Measurements from ENCODE around the gene KRTAP4-11.
"Not testable (repeated sequence)": the region's sequence is repeated elsewhere in the genome, so short reads cannot be mapped to it uniquely, and the experiment has no call there.

Gene KRTAP4-11

DNA sequence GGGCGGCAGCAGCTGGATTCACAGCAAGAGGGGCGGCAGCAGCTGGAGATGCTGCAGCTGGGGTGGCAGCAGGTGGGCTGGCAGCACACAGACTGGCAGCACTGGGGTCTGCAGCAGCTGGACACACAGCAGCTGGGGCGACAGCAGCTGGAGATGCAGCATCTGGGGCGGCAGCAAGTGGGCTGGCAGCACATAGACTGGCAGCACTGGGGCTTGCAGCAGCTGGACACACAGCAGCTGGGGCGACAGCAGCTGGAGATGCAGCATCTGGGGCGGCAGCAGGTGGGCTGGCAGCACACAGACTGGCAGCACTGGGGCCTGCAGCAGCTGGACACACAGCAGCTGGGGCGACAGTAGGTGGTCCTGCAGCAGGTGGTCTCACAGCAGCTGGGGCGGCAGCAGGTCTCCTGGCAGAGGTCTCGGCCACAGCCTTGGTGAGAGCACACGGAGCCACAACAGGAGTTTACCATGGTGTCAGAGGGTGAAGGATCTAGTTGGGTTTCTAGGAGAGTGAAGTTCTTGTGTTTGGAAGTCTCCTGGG lies at the start of gene KRTAP4-11:
Gene KRTAP4-11 (minus strand): TSS at position 528 of the 541 bp plus-strand sequence. CDS start 58 bp downstream, at position 470.
- not testable (repeated sequence) for DNase-seq

DNA sequence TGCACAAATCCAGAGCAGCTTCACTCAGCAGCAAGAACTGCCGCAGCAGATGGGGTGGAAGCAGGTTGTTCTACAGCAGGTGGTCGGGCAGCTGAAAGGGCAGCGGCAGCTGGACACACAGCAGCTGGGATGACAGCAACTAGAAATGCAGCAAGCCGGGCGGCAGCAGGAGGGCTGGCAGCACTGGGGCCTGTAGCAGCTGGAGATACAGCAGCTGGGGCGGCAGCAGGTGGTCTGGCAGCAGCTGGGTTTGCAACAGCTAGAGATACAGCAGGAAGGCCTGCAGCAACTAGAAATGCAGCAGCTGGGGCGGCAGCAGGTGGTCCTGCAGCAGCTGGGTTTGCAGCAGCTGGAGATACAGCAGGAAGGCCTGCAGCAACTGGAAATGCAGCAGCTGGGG lies 49.4 kb upstream of the KRTAP4-11 start:
- no peak for DNase-seq

GRCh38 chr17:41163828-41164227 lies 45.7 kb upstream of the KRTAP4-11 start:
- no peak for DNase-seq

- no peak for DNase-seq
Observed at GRCh38 chr17:41160648-41161047, 42.5 kb upstream of the KRTAP4-11 start, which contains the start of gene KRTAP4-4. Gene KRTAP4-4, minus strand, starts transcription at chr17:41160748. Its CDS starts 57 bp downstream, at chr17:41160691.

- not testable (repeated sequence) for DNase-seq
Observed at GRCh38 chr17:41160190-41160589, 42.0 kb upstream of the KRTAP4-11 start.

- DNase-seq = no peak
Observed at GRCh38 chr17:41153856-41154255, 35.7 kb upstream of the KRTAP4-11 start.

DNA sequence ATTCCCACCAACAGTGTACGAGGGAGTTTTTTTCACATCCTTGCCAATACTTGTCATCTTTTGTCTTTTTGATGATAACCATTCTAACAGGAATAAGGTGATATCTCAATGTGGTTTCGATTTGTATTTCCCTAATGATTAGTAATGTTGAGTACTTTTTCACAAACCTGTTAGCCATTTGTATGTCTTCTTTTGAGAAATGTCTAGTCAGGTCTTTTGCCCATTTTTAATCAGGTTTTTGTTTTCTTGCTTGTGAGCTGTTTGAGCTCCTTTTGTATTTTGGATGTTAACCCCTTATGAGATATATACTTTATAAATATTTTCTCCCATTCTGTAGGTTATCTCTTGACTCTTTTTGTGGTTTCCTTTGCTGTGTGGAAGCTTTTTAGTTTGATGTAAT lies 33.4 kb upstream of the KRTAP4-11 start:
- no peak for DNase-seq

DNA sequence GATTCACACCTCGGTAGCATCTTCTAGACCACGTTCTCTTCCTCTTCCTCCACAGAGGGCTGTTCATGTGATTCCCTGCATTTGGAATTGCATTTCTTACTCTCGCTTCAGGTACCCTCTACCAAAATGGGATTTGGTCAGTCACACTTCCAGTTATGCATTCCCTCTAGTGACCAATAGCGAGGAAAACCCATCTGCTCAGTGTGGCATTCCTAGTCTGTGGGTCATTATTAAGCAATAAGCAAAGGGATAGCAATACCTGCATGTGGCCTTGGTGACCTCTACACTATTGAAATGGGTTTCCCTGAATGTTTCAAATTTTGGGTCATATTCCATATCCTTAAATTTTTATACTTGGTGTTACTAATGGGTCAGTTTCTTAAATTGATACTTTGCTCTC lies 31.9 kb upstream of the KRTAP4-11 start:
- no peak for DNase-seq

- no peak for DNase-seq
Observed at GRCh38 chr17:41149652-41149985, 31.4 kb upstream of the KRTAP4-11 start, which contains the start of gene KRTAP4-5. Gene KRTAP4-5, minus strand, starts transcription at chr17:41149825. Its CDS starts 58 bp downstream, at chr17:41149767.

DNA sequence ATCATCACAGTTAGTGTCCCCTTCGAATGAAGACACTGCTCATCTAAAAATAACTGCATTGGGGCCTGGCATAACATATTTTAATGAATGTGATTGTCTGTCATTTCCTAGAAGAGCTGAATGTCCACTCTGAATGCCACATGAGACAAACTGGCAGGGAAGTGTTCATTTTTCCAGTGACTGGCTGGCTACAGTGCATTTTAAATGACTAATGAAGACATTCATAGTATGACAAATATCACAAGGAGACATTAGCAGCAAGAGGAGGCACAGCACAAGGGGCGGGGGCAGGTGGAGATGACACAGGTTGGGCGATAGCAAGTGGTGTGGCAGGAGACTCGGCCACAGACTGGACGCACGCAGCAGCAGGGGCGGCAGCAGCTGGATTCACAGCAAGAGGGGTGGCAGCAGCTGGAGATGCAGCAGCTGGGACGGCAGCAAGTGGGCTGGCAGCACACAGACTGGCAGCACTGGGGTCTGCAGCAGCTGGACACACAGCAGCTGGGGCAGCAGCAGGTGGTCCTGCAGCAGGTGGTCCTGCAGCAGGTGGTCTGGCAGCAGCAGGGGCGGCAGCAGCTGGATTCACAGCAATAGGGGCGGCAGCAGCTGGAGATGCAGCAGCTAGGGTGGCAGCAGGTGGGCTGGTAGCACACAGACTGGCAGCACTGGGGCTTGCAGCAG lies 30.9 kb upstream of the KRTAP4-11 start:
- not testable (repeated sequence) for DNase-seq

DNA sequence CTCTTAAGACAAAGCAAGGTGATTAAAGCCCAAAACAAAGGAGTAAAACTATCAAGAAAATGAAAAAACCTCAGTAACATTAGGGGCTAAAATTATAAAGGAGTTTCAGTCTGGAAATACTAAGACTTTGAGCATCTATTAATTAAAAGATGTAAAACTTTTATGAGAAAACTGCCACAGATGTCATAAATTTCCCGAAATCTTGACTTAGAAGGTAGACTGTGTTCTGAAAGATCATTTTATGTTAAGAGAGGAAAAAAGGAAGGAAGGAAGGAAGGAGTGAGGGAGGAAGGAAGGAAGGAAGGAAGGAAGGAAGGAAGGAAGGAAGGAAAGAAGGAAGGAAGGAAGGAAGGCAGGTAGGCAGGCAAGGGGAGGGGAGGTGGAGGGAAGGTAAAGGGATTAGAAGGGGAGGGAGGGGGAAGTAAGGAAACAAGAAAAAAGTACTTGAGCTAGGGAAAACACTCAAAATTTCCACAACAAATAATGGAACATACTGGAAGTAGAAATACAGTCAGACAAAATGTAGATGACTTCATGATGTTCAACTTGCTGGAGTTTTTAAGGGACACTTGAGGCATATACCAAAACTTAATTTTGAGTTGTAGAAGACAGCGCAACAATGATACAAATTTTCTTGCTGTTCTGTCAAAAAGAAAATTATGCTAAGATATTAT lies 29.5 kb upstream of the KRTAP4-11 start:
- DNase-seq = no peak

GRCh38 chr17:41145261-41145660 lies 27.1 kb upstream of the KRTAP4-11 start:
- no peak for DNase-seq

GRCh38 chr17:41144846-41145245 lies 26.7 kb upstream of the KRTAP4-11 start:
- no peak for DNase-seq

DNA sequence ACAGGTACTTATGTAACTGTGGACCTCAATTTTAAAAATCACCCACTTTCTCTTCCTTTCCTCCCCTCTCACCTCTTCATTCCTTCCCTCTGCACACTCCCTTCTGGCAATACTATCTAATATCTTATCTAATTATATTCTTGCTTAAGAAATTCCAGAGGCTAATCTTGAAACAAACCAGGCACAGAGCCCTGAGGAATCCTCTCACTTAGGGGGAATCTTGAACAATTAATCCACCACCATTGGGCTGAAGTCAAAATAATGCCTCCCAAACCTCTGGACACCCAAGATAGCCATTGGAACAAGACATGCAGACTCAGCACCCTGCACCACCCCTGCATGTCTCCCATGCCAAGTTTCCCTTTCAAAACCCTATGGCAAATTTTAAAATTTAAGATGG lies 23.2 kb upstream of the KRTAP4-11 start:
- DNase-seq = no peak

GRCh38 chr17:41140360-41141131 lies 22.4 kb upstream of the KRTAP4-11 start, which contains the start of gene KRTAP4-6:
Gene KRTAP4-6, minus strand, starts transcription at chr17:41140544. Its CDS starts 57 bp downstream, at chr17:41140487.
- DNase-seq = no peak

- DNase-seq = not testable (repeated sequence)
Observed at GRCh38 chr17:41139865-41140264, 21.7 kb upstream of the KRTAP4-11 start.

DNA sequence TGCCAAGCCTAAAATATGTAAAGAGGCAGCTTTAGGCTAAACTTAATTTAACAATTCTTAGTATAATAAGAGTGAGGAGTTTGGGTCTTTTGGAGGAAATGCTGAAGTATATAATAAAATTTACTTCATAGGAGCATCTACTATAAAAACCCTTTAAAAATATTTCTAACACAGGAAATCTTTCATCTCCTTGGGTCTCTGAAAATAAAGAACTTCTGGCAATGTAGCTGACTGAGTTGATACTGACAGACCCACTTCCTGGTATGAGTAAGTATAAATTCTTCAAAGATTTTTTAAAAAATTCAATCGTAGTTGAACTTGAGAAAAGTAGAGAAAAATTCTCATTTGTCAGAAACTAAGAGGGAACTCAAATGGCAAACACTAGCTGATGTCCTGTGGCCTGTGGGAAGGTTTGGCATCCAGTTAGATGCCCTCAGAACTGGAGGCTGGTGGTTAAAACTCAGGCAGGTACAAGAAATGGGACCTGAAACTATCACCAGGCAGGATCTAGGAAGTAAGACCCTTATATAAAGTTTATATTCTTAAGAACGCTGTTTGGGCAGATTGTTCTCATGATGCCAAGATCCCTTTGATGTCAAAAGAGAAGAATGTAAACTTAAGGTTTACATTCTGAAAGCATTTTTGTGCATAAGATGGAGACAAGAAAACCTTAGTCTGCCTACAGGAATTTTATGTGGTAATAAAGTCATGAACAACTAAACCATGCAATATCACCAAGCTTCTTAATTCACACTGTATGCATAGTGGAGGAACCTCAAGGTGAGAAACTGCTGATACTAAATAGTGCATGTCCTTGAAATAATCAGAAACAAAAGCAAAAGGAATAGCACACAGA lies 15.9 kb upstream of the KRTAP4-11 start:
- no peak for DNase-seq

DNA sequence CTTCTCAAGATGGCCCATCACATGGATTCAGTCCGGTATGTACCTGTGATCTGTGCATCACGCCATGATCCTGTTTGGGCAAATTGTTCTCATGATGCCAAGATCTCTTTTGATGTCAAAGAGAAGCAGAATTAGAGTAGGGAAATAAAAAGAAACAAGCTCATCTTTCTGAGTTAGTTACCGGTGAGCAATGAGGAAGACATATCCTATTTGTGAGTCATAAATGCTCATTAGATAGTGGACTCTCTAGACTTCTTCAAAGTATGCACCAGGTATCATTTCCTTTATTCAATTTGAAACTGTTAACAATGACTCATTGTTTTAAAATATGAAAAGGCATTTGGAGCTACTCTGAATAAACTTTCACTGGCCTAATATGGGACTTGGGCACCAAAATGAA lies 13.8 kb upstream of the KRTAP4-11 start:
- no peak for DNase-seq

DNA sequence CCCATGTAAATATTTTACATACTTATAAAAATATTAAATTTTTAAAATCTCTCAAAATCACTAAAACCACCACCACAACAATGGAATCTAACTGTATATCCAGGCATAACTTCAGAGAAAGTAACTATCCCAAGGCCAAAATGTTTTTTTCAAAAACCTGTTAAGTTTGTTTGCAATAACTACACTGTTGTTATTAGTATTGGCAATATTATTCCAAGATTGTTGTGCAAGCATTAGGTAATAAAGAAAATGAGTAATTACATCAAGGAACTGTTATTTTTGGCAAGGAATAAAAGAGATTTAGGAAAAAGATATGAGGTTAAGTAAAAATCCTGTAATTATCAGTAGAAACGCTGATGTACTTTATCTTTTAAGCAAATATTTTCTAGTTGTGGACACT lies 9.2 kb upstream of the KRTAP4-11 start:
- no peak for DNase-seq

DNA sequence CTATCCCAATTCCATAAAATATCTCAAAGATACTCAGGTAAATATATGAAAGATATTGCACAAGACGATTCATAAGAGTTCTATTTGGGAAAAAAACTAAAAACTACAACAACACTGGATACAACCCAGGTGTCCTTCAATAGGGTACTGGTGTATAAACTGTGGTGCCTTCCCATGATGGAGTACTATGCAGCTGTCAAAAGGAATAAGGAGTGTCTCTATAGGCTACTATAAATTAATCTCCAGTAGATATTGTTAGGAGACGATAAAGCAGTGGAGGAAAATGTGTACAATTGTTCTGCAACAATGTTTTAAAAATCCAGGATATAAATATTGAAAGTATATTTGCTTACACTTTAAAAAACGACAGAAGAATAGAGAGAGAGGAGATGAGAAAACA lies 8.2 kb upstream of the KRTAP4-11 start:
- DNase-seq = no peak

DNA sequence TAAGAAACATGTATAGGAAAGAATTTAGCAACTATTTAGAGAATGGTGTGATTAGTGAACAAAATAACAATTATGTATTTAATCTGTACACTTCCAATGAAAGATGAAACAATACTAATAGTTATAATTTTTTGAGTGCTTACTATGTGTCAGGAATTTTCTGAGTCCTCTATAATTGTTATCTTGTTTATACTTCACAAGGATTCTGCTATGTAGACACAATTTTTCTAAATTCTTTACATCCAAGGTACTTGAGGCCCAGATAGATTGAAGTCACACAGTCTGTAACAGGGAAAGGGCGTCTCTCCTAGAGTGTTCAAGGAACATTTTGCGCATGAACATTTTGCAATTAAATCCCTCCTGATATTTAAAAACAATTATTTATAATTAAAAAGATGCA lies 6.9 kb upstream of the KRTAP4-11 start:
- no peak for DNase-seq

DNA sequence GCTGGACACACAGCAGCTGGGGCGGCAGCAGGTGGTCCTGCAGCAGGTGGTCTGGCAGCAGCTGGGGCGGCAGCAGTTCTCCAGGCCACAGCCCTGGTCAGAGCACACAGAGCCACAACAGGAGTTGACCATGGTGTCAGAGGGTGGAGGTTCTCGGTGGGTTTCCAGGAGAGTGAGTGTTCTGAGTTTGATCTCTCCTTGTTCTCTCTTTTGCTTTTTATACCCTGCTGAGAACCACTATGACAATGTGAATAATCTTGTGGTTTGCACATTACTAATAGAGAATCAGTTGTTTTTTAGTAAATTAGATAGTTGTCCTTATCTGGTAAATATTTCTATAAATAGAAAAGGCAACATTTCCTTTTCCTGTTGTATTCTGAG lies 5.8 kb upstream of the KRTAP4-11 start, which contains the start of gene KRTAP4-12:
Gene KRTAP4-12 (minus strand): TSS at position 192 of the 381 bp plus-strand sequence. CDS start 60 bp downstream, at position 132.
- not testable (repeated sequence) for DNase-seq
